Spleen (tissue), 11 donors: Measurements from ENCODE around the gene OBSCN. TPM values are rescaled to one million over a fixed set of nuclear protein-coding genes. Genes with fewer than 3 reads are reported as not detected.
"Not testable (repeated sequence)": the region's sequence is repeated elsewhere in the genome, so short reads cannot be mapped to it uniquely, and the experiment has no call there.

ENCODE experiments used
- DNase-seq: peaks from one replicate; pipeline ENCODE4 v3.0.0-alpha.2; 2020
- H3K27ac ChIP-seq, 8 donors: fragments of 200-600 bp; sonication (generic) in 7 of 8; 1 replicate in 4 of 8; 2 replicates in 4 of 8; pipeline versions ENCODE4 v1.5.0 to v1.8.0; 2016 to 2021; ENCODE audit warnings: inconsistent platforms in 4 of 8, mild to moderate bottlenecking in 4 of 8, moderate library complexity in 1 of 8
- H3K27me3 ChIP-seq, 7 donors: fragments of 200-600 bp; sonication (generic) in 6 of 7; replicated peaks in 1 of 7; 1 replicate in 4 of 7; 2 replicates in 3 of 7; pipeline versions ENCODE4 v1.5.0 to v1.8.0; 2016 to 2021; ENCODE audit warnings: inconsistent platforms in 3 of 7, mild to moderate bottlenecking in 1 of 7
- H3K36me3 ChIP-seq, 6 donors: fragments of 200-600 bp; sonication (generic) in 5 of 6; 1 replicate in 4 of 6; 2 replicates in 2 of 6; pipeline versions ENCODE4 v1.5.0 to v1.8.0; 2016 to 2021; ENCODE audit warnings: inconsistent platforms in 2 of 6
- H3K4me1 ChIP-seq, 6 donors: fragments of 200-600 bp; sonication (generic) in 5 of 6; 1 replicate in 3 of 6; 2 replicates in 3 of 6; pipeline versions ENCODE4 v1.5.0 to v1.8.0; 2016 to 2021; ENCODE audit warnings: inconsistent platforms in 3 of 6
- H3K4me3 ChIP-seq, 8 donors: fragments of 200-600 bp; sonication (generic) in 7 of 8; 1 replicate in 4 of 8; 2 replicates in 4 of 8; pipeline versions ENCODE4 v1.5.0 to v1.8.0; 2016 to 2021; ENCODE audit warnings: inconsistent platforms in 4 of 8, mild to moderate bottlenecking in 4 of 8, moderate library complexity in 2 of 8
- H3K9me3 ChIP-seq, 8 donors: fragments of 200-600 bp; sonication (generic) in 7 of 8; 1 replicate in 4 of 8; 2 replicates in 4 of 8; pipeline versions ENCODE4 v1.5.0 to v1.8.0; 2016 to 2021; ENCODE audit warnings: inconsistent platforms in 4 of 8
- CTCF ChIP-seq, 11 experiments: fragments of 200-600 bp in 7 of 11; fragments of 450-650 bp in 4 of 11; sonication (generic) in 4 of 11; IDR thresholded peaks in 8 of 11; conservative IDR thresholded peaks in 3 of 11; 1 replicate in 7 of 11; 2 replicates in 4 of 11; pipeline versions ENCODE4 v1.4.0 to v1.8.0; 2016 to 2021; ENCODE audit warnings: antibody characterized with exemption in 11 of 11, inconsistent platforms in 4 of 11, mild to moderate bottlenecking in 1 of 11
- POLR2A ChIP-seq, 3 donors: fragments of 450-650 bp; IDR thresholded peaks; one replicate each; pipeline ENCODE4 v1.5.1; 2017; ENCODE audit warnings: antibody characterized with exemption in 3 of 3, mild to moderate bottlenecking in 1 of 3
- POLR2AphosphoS5 ChIP-seq, 3 donors: sonication (generic); formaldehyde crosslinking; IDR thresholded peaks; one replicate each; pipeline ENCODE4 v1.5.1; 2017; ENCODE audit warnings: antibody characterized with exemption in 3 of 3
- WGBS, 5 donors: extraction: QIAGEN DNeasy Blood & Tissue Kit in 3 of 5; methylation state at CpG; one replicate each; pipeline versions ENCODE4 v1.1.5 to v1.1.7; 2013 to 2018; 5-methylcytosine and 5-hydroxymethylcytosine counted together
- intact Hi-C: fragments of 100-400 bp; cut with DNase I; formaldehyde crosslinking; loops from one replicate; pipeline ENCODE4 v1.15.0; 2023; ENCODE audit warnings: low total_unique reads
- polyA plus RNA-seq, 3 donors: library from polyadenylated mRNA; stranded (reverse); fragments of 200-250 nt; gene quantifications; one replicate each; pipeline ENCODE4 v1.2.1, GENCODE V29; 2013
- total RNA-seq, 7 donors: library from RNA; depleted of rRNA in 3 of 7; stranded (reverse); fragments of >200 nt in 3 of 7; fragmentation: NEBNext Ultra II Directional in 4 of 7; extraction: Animal tissue kit (Norgen Biotek cat#: 25700) in 4 of 7; gene quantifications; one replicate each; pipeline versions ENCODE4 v1.1.0 to v1.2.1, GENCODE V29; 2016 to 2021
- donor health status: healthy with polysubstance abuse.
- donor health status: DM: no; HTN: no; CAD: no; lungs with moderate emphysema.
- donor health status: DM: no; HTN: no; CAD: no.
- donor health status: Bipolar disorder and iron deficiency.
- donor health status: healthy.
- donor health status: DM: no; HTN: no; CAD: no.
- donor health status: DM: yes; HTN: yes; CAD: no.

OBSCN gene
- total and polyA plus RNA-seq, 10 donors = 12.6 to 71.7 (median 41.9) TPM

DNA sequence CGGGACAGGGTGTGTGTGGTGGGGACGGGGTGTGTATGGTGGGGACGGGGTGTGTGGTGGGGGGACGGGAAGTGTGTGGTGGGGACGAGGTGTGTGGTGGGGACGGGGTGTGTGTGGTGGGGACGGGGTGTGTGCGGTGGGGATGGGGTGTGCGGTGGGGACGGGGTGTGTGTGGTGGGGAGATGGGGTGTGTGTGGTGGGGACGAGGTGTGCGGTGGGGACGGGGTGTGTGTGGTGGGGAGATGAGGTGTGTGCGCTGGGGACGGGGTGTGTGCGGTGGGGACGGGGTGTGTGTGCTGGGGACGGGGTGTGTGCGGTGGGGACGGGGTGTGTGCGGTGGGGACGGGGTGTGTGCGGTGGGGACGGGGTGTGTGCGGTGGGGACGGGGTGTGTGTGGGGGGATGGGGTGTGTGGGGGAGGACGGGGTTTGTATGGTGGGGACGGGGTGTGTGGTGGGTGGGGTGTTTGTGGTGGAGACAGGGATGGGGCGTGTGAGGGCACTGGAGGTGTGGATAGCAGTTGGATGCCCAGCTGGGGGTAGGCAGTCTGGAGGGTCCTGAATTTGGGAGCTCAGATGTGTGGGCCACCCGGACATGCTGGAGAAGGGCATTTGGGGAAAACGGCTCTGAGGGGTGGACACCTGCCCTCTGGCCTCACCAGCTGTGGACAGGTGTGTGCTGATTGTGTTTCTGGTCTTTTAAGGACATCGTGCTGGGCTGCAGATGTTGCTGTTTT is 25.4 kb upstream of the OBSCN start:
- no peak overlapping the region for H3K4me3 ChIP-seq
- peaks cover 0 to 20% (median 8%) of the 10 kb centered on the region in 6 donors for H3K4me1 ChIP-seq
- TF ChIP-seq POLR2AphosphoS5 (IDR thresholded peaks at IDR 0.05) (no peak), CTCF (IDR thresholded peaks at IDR 0.05 in 8 of 11, conservative IDR thresholded peaks at IDR 0.05 in 3 of 11) (no peak), POLR2A (IDR thresholded peaks at IDR 0.05) (no peak)
- H3K36me3 ChIP-seq = peaks cover 0 to 3% (median 0%) of the 10 kb centered on the region in 6 donors
- intact Hi-C loops = no loop called here
- no peak overlapping the region for H3K27ac ChIP-seq
- DNase-seq = peak; percentile 41
- H3K9me3 ChIP-seq = no peaks in the 10 kb centered on the region
- no peaks in the 10 kb centered on the region for H3K27me3 ChIP-seq
- WGBS, 5 donors = 83 to 87% (median 85%) methylated on average over 24 to 32 of the region's 32 CpGs

DNA sequence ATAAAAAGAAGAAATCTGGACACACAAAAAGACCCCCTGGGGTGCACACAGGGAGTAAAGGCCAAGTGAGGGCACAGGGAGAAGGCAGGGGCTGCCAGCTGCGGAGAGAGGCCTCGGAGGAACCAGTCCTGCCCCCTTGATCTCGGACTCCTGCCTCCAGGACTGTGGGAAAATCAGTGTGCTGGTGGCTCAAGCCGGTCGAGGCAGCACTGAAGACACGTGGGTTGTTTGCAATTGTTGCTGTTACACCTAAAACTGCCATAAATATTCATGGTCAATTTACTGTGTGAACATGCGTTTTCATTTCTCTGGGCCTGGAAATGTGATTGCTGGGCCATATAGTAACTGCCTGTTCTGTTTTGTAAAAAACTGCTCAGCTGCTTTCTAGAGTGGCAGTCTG is 23.7 kb upstream of the OBSCN start:
- 84 to 94% (median 92%) methylated on average over 7 of the region's 7 CpGs for WGBS, 5 donors
- no peak overlapping the region for H3K4me3 ChIP-seq
- no peaks in the 10 kb centered on the region for H3K27me3 ChIP-seq
- no peak overlapping the region for H3K27ac ChIP-seq
- DNase-seq = peak; percentile 36
- intact Hi-C loops = no loop called here
- peaks cover 0 to 3% (median 0%) of the 10 kb centered on the region in 6 donors for H3K36me3 ChIP-seq
- H3K9me3 ChIP-seq = peaks cover 0 to 8% (median 0%) of the 10 kb centered on the region in 8 donors
- H3K4me1 ChIP-seq = peaks cover 0 to 8% (median 3%) of the 10 kb centered on the region in 6 donors
- TF ChIP-seq POLR2AphosphoS5 (IDR thresholded peaks at IDR 0.05) = no peak
- no peak for TF ChIP-seq POLR2A (IDR thresholded peaks at IDR 0.05)
- no peak for TF ChIP-seq CTCF (IDR thresholded peaks at IDR 0.05 in 8 of 11, conservative IDR thresholded peaks at IDR 0.05 in 3 of 11)

DNA sequence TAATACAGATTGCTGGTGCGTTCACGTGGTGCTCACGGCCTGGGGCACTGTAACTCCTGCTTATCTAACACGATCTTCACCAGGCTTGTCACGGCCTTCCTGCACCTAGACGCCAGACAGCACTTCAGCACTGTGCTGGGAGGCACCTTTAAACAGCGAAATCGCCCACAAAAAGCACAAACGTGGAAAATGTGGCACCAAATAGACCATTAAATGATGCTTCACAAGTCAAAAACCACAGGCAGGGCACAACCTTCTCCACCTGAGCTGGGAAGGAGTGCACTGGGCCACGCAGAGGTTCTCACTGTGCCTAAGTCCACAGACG is 22.2 kb upstream of the OBSCN start:
- H3K27me3 ChIP-seq = no peaks in the 10 kb centered on the region
- H3K9me3 ChIP-seq = peaks cover 0 to 8% (median 0%) of the 10 kb centered on the region in 8 donors
- H3K36me3 ChIP-seq = peaks cover 0 to 3% (median 0%) of the 10 kb centered on the region in 6 donors
- TF ChIP-seq CTCF (IDR thresholded peaks at IDR 0.05 in 8 of 11, conservative IDR thresholded peaks at IDR 0.05 in 3 of 11) = no peak
- peak in 1 of 3 donors; percentile 10 for TF ChIP-seq POLR2AphosphoS5 (IDR thresholded peaks at IDR 0.05)
- TF ChIP-seq POLR2A (IDR thresholded peaks at IDR 0.05) = no peak
- peak overlapping the region in 2 of 8 donors; percentile 33 to 53 for H3K27ac ChIP-seq
- 69 to 83% (median 77%) methylated on average over 11 of the region's 11 CpGs for WGBS, 5 donors
- H3K4me1 ChIP-seq = peaks cover 0 to 8% (median 3%) of the 10 kb centered on the region in 6 donors
- peak; percentile 68 for DNase-seq
- intact Hi-C loops = no loop called here
- no peak overlapping the region for H3K4me3 ChIP-seq

GRCh38 chr1:228188249-228188648 is 19.6 kb upstream of the OBSCN start:
- peaks cover 0 to 12% (median 6%) of the 10 kb centered on the region in 6 donors for H3K4me1 ChIP-seq
- DNase-seq, H3K27me3 ChIP-seq, intact Hi-C loops, H3K36me3 ChIP-seq, H3K9me3 ChIP-seq, H3K27ac ChIP-seq, H3K4me3 ChIP-seq: not testable (repeated sequence)
- WGBS, 5 donors = 77 to 93% (median 85%) methylated on average over 2 of the region's 2 CpGs
